ENCODE measurements around the gene GPBP1L1. TPM values are rescaled to one million over a fixed set of nuclear protein-coding genes. Genes with fewer than 3 reads are reported as not detected.
A peak's percentile ranks its signal among the peaks of the same experiment; 100 is the strongest.
"Not testable (repeated sequence)": the region's sequence is repeated elsewhere in the genome, so short reads cannot be mapped to it uniquely, and the experiment has no call there.

The GPBP1L1 gene
- total RNA-seq, 2 donors from 2014 or later: 105 to 129 TPM

- Mint-ChIP-seq H3K4me3 (peak within 1 kb of the TSS; percentile 99), H3K9me3 (no peaks in the 10 kb centered on the region), H3K4me1 (peaks cover 9% of the 10 kb centered on the region), H3K36me3 (ENCODE audit: low read depth) (peaks cover 91% of the 10 kb centered on the region), H3K27me3 (no peaks in the 10 kb centered on the region), H3K27ac (peak within 1 kb of the TSS; percentile 99)
- ATAC-seq (replicated peaks): peak; percentile 12
These were observed 1.7 kb upstream of the GPBP1L1 start, which contains the start of gene TMEM69 for GRCh38 chr1:45687754-45688740. TMEM69 (plus strand) TSS chr1:45688181; CDS start chr1:45691069, 2,888 bp downstream.

DNA sequence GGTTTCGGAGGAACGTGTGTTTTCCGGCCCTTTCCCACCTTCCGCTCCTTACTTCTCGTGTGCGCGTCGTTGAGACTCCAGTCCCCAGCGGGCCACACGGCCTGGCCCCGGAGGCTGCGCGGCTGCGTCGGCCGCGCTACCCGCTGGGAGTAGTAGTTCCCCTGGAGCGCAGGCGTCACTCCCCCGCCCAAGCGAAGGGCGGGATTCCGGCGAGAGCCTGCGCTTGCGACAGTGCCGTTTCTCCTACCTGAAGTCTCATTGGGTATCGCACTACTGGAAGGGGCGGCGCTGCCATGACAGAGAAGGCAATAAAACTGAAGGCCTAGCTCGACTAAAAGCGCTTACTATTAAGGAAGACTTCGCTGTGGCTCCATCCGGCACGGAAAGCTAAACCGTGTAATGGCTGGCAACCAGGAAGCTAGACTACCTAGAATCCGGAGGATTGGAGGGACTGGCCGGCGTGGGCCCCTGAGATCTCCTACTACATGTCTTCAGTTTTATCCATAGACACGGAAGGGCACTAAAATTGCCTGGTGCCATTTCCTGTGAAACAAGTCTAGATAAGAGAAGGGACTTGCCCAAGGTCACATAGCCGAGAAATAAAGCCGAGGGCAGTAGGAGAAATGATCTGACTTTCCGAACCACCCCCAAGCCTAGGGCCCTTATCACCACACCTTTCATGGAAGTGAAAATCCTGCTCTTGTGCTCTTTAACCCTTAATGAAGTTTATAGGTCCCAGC lies 851 bp upstream of the GPBP1L1 start:
- peaks cover 87% of the 10 kb centered on the region for H3K36me3 Mint-ChIP-seq (ENCODE audit: low read depth)
- peaks cover 9% of the 10 kb centered on the region for H3K4me1 Mint-ChIP-seq
- peak; percentile 91 for ATAC-seq (replicated peaks)
- no peaks in the 10 kb centered on the region for H3K27me3 Mint-ChIP-seq
- no peaks in the 10 kb centered on the region for H3K9me3 Mint-ChIP-seq
- H3K4me3 Mint-ChIP-seq: peak overlapping the region; percentile 99
- peak overlapping the region; percentile 99 for H3K27ac Mint-ChIP-seq

- Mint-ChIP-seq H3K9me3 (no peaks in the 10 kb centered on the region), H3K4me3 (peak overlapping the region; percentile 99), H3K36me3 (ENCODE audit: low read depth) (peaks cover 79% of the 10 kb centered on the region), H3K4me1 (peaks cover 14% of the 10 kb centered on the region), H3K27ac (peak overlapping the region; percentile 99), H3K27me3 (no peaks in the 10 kb centered on the region)
- ATAC-seq (replicated peaks): no peak
These were observed 382 bp downstream of the GPBP1L1 start for GRCh38 chr1:45686015-45686287.

DNA sequence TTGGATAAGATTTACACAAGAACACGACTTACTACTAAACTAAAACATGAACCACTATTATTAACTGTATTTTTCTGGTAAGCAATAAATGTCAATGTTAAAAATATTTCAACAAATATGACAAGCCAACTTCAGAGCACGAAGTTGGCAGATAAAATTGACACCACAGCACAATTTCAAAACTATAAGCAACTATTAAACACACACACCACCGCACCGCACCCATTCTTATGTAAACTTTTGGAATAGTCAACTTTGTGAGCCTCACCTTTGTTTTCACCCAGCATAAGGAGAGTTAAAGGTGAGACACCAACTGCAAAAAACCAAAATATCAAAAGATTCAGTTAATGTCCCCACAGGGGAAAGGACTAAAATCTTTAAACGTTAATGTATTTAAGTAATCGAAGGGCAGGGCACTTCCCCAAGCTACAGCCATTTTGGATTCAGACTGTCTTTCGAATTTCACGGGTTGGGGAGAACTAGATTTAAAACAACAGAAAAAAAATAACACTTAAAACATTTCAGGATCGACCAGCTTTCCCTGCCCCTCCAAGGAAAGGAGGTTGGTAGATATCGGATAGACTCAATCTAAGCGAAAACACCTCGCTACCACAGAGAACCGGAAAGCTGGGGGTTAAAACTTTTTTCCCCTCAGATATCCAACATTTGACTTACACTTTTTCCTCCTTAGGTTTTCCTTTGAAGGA lies 872 bp downstream of the GPBP1L1 start:
- peaks cover 79% of the 10 kb centered on the region for H3K36me3 Mint-ChIP-seq (ENCODE audit: low read depth)
- peak overlapping the region; percentile 99 for H3K4me3 Mint-ChIP-seq
- H3K27ac Mint-ChIP-seq: peak overlapping the region; percentile 99
- no peaks in the 10 kb centered on the region for H3K9me3 Mint-ChIP-seq
- no peak for ATAC-seq (replicated peaks)
- H3K4me1 Mint-ChIP-seq: peaks cover 19% of the 10 kb centered on the region
- no peaks in the 10 kb centered on the region for H3K27me3 Mint-ChIP-seq

- Mint-ChIP-seq H3K4me1 (peaks cover 21% of the 10 kb centered on the region), H3K9me3 (no peaks in the 10 kb centered on the region), H3K36me3 (ENCODE audit: low read depth) (peaks cover 73% of the 10 kb centered on the region), H3K4me3 (peak overlapping the region; percentile 99), H3K27me3 (no peaks in the 10 kb centered on the region), H3K27ac (peak overlapping the region; percentile 99)
- no peak for ATAC-seq (replicated peaks)
These were observed 1.9 kb downstream of the GPBP1L1 start for GRCh38 chr1:45684402-45684801.

GRCh38 chr1:45682942-45683341 lies 3.4 kb downstream of the GPBP1L1 start:
- Mint-ChIP-seq H3K27ac (no peak overlapping the region), H3K4me3 (no peak overlapping the region), H3K4me1 (peaks cover 30% of the 10 kb centered on the region), H3K27me3 (no peaks in the 10 kb centered on the region), H3K36me3 (ENCODE audit: low read depth) (peaks cover 63% of the 10 kb centered on the region), H3K9me3 (no peaks in the 10 kb centered on the region)
- no peak for ATAC-seq (replicated peaks)

GRCh38 chr1:45679123-45679522 lies 7.2 kb downstream of the GPBP1L1 start:
- Mint-ChIP-seq H3K9me3 (no peaks in the 10 kb centered on the region), H3K4me1 (peaks cover 29% of the 10 kb centered on the region), H3K27me3 (no peaks in the 10 kb centered on the region), H3K27ac (no peak overlapping the region), H3K4me3 (peak overlapping the region; percentile 30), H3K36me3 (ENCODE audit: low read depth) (peaks cover 46% of the 10 kb centered on the region)
- no peak for ATAC-seq (replicated peaks)

DNA sequence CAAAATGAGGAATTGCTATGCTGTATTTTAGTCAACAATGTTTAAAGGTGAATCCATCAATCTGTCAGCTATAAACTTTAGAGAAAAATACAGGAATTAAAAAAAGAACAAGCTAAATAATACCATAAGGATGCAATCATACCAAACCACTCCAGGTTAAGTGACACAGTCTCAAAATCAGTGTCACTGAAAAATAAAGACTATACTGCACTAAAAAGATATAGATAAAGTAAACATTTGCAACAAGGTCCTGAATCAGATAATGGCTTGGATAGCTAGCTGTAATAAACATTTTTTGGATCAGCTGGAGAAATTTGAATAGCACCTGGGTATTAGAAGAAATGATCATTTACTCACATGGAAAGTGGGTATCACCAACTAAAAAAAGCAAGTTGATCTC lies 7.8 kb downstream of the GPBP1L1 start:
- no peaks in the 10 kb centered on the region for H3K27me3 Mint-ChIP-seq
- H3K27ac Mint-ChIP-seq: no peak overlapping the region
- H3K9me3 Mint-ChIP-seq: no peaks in the 10 kb centered on the region
- peaks cover 29% of the 10 kb centered on the region for H3K4me1 Mint-ChIP-seq
- H3K4me3 Mint-ChIP-seq: no peak overlapping the region
- H3K36me3 Mint-ChIP-seq (ENCODE audit: low read depth): peaks cover 52% of the 10 kb centered on the region
- no peak for ATAC-seq (replicated peaks)

GRCh38 chr1:45677751-45678245 lies 8.5 kb downstream of the GPBP1L1 start:
- no peaks in the 10 kb centered on the region for H3K9me3 Mint-ChIP-seq
- H3K27me3 Mint-ChIP-seq: no peaks in the 10 kb centered on the region
- H3K27ac Mint-ChIP-seq: no peak overlapping the region
- H3K4me1 Mint-ChIP-seq: peaks cover 35% of the 10 kb centered on the region
- H3K36me3 Mint-ChIP-seq (ENCODE audit: low read depth): peaks cover 55% of the 10 kb centered on the region
- ATAC-seq (replicated peaks): no peak
- H3K4me3 Mint-ChIP-seq: no peak overlapping the region

DNA sequence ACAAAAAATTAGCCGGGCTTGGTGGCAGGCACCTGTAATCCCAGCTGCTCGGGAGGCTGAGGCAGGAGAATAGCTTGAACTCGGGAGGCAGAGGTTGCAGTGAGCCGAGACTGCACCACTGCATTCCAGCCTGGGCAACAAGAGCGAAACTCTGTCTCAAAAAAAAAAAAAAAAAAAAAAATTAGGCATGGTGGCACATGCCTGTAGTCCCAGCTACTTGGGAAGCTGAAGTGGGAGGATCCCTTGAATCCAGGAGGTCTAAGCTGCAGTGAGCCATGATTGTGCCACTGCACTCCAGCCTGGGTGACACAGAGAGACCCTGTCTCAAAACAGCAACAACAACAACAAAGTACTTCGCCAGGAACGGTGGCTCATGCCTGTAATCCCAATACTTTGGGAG lies 9.8 kb downstream of the GPBP1L1 start:
- Mint-ChIP-seq H3K36me3 (ENCODE audit: low read depth) (peaks cover 60% of the 10 kb centered on the region), H3K4me1 (peaks cover 41% of the 10 kb centered on the region)
- H3K27me3 Mint-ChIP-seq; H3K4me3 Mint-ChIP-seq; H3K9me3 Mint-ChIP-seq; H3K27ac Mint-ChIP-seq; ATAC-seq (replicated peaks): not testable (repeated sequence)

DNA sequence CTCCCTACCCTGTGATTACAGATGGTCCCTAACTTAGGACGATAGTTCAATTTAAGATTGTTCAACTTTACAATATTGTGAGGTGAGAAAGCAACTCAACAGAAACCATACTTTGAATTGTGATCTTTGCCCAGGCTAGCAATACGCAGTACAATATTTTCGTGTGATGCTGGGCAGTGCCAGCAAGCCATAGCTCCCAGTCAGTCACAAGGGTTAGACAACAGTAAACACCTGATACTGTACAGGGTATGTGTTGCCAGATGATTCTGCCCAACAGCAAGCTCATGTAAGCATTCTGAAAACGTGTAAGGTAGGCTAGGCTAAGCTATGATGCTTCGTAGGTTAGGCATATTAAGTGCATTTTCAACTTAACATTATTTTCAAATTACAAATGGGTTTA lies 11.9 kb downstream of the GPBP1L1 start:
- Mint-ChIP-seq H3K4me3 (no peak overlapping the region), H3K27ac (peak overlapping the region; percentile 67), H3K9me3 (no peaks in the 10 kb centered on the region), H3K27me3 (no peaks in the 10 kb centered on the region), H3K4me1 (peaks cover 38% of the 10 kb centered on the region), H3K36me3 (ENCODE audit: low read depth) (peaks cover 62% of the 10 kb centered on the region)
- ATAC-seq (replicated peaks): no peak

DNA sequence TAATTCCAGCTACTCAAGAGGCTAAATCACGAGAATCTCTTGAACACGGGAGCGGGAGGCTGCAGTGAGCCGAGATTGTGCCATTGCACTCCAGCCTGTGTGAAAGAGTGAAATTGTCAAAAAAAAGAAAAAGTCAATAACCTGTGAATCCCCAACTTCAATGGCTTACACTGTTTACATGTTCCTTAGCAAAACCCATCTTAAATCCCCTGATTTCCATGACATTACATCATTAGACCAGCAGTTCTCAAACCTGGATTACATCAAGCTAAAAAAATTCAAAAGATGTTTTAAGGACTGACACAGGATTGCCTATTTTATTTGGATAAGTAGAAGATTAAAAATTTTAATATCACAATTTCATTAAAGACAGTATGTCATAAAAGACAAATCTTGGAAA lies 12.4 kb downstream of the GPBP1L1 start:
- peaks cover 57% of the 10 kb centered on the region for H3K36me3 Mint-ChIP-seq (ENCODE audit: low read depth)
- H3K9me3 Mint-ChIP-seq: no peaks in the 10 kb centered on the region
- H3K27ac Mint-ChIP-seq: no peak overlapping the region
- no peak overlapping the region for H3K4me3 Mint-ChIP-seq
- H3K27me3 Mint-ChIP-seq: no peaks in the 10 kb centered on the region
- no peak for ATAC-seq (replicated peaks)
- peaks cover 33% of the 10 kb centered on the region for H3K4me1 Mint-ChIP-seq

- Mint-ChIP-seq H3K9me3 (no peaks in the 10 kb centered on the region), H3K4me1 (peaks cover 43% of the 10 kb centered on the region), H3K36me3 (ENCODE audit: low read depth) (peaks cover 56% of the 10 kb centered on the region), H3K4me3 (peak overlapping the region; percentile 6), H3K27ac (peak overlapping the region; percentile 30), H3K27me3 (no peaks in the 10 kb centered on the region)
- no peak for ATAC-seq (replicated peaks)
These were observed 16.3 kb downstream of the GPBP1L1 start for GRCh38 chr1:45669859-45670655.

DNA sequence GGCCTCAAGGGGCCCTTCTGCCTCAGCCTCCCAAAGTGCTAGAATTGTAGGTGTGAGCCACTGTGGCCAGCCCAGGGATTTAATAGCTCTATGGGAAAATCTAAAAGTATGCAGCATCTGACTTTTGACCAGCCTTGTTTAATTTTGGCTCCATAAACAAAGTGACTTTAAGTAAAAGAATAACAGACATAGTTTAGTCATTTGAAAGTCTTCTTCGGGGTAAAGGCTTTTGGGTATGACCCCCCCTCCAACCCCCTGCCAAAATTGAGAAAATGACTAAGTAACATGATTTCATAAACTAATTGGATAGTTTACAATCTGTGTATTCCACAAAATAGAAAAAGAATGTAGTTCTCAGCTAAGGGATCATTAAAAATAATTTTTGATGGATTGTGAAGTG lies 17.0 kb downstream of the GPBP1L1 start:
- no peak for ATAC-seq (replicated peaks)
- H3K9me3 Mint-ChIP-seq: no peaks in the 10 kb centered on the region
- no peaks in the 10 kb centered on the region for H3K27me3 Mint-ChIP-seq
- no peak overlapping the region for H3K4me3 Mint-ChIP-seq
- H3K4me1 Mint-ChIP-seq: peaks cover 40% of the 10 kb centered on the region
- peaks cover 49% of the 10 kb centered on the region for H3K36me3 Mint-ChIP-seq (ENCODE audit: low read depth)
- H3K27ac Mint-ChIP-seq: no peak overlapping the region

Measured in activated T-helper 17 cell treated with anti-CD3 and anti-CD28 coated beads, Interleukin-2, amount 50 U/mL, for 72 hours (primary cell).